Caco-2 (cell line): ENCODE data around the gene SH3GLB2. TPM values are rescaled to one million over a fixed set of nuclear protein-coding genes. Genes with fewer than 3 reads are reported as not detected.
A peak's percentile ranks its signal among the peaks of the same experiment; 100 is the strongest.

Source experiments
- BruUV-seq: library from RNA; stranded (reverse); fragments of 400-500 nt; replicated peaks from 2 replicates; lab custom pipeline; 2021; lab: Mats Ljungman, UMichigan
- CTCF ChIA-PET: fragments of 300-600 bp; sonication (Branson Sonifier 250); formaldehyde crosslinking; loops from one replicate; lab custom pipeline; 2022; ENCODE audit warnings: antibody characterized with exemption; lab: Charles Lee
- POLR2A ChIA-PET: fragments of 300-600 bp; sonication (Branson Sonifier 250); formaldehyde crosslinking; loops from one replicate; lab custom pipeline; 2022; ENCODE audit warnings: antibody characterized with exemption; lab: Charles Lee
- DNase-seq, 2 experiments: peaks; one replicate each; pipeline versions ENCODE4 v3.0.0 to v3.0.0-alpha.2; 2020 to 2022
- H3K27me3 ChIP-seq: replicated peaks from 2 replicates; pipeline ENCODE4 v1.6.0; 2011; ENCODE audit warnings: low read length; ENCODE audit not compliant: control insufficient read depth, insufficient read depth
- H3K36me3 ChIP-seq: 2 replicates; pipeline ENCODE4 v1.5.1; 2011; ENCODE audit warnings: low read length; ENCODE audit not compliant: control insufficient read depth, insufficient read depth
- H3K4me1 ChIP-seq: fragments of 250-450 bp; sonication (Bioruptor Pico); 2 replicates; pipeline ENCODE4 v1.5.1; 2020; ENCODE audit warnings: mild to moderate bottlenecking
- H3K4me3 ChIP-seq: 2 replicates; pipeline ENCODE4 v1.5.1; 2011; ENCODE audit warnings: low read depth, mild to moderate bottlenecking, control low read depth, low read length
- H3K9me3 ChIP-seq: fragments of 250-450 bp; sonication (Bioruptor Pico); 2 replicates; pipeline ENCODE4 v1.5.1; 2020; ENCODE audit warnings: mild to moderate bottlenecking, moderate library complexity
- H3K27ac Mint-ChIP-seq: one replicate; pipeline ENCODE4 v1.8.0; 2022; ENCODE audit warnings: mixed read lengths; ENCODE audit not compliant: unreplicated experiment
- H3K27me3 Mint-ChIP-seq: one replicate; pipeline ENCODE4 v1.8.0; 2022; ENCODE audit warnings: mixed read lengths; ENCODE audit not compliant: insufficient read depth, unreplicated experiment
- H3K36me3 Mint-ChIP-seq: one replicate; pipeline ENCODE4 v1.8.0; 2022; ENCODE audit warnings: mild to moderate bottlenecking, mixed read lengths; ENCODE audit not compliant: insufficient read depth, unreplicated experiment
- H3K4me1 Mint-ChIP-seq: one replicate; pipeline ENCODE4 v1.8.0; 2022; ENCODE audit warnings: low read depth, mixed read lengths; ENCODE audit not compliant: unreplicated experiment
- H3K4me3 Mint-ChIP-seq: one replicate; pipeline ENCODE4 v1.8.0; 2022; ENCODE audit warnings: mild to moderate bottlenecking, moderate library complexity, mixed read lengths; ENCODE audit not compliant: unreplicated experiment
- H3K9me3 Mint-ChIP-seq: one replicate; pipeline ENCODE4 v1.8.0; 2022; ENCODE audit warnings: mixed read lengths; ENCODE audit not compliant: unreplicated experiment
- CTCF ChIP-seq, 2 experiments: fragments of 200-600 bp in 1 of 2; IDR thresholded peaks; 1 replicate in 1 of 2; 2 replicates in 1 of 2; pipeline versions ENCODE4 v1.5.1 to v1.8.0; 2011 to 2022; ENCODE audit warnings: antibody characterized with exemption in 1 of 2, control low read depth in 1 of 2, inconsistent platforms in 1 of 2, low read depth in 1 of 2, low read length in 1 of 2, mild to moderate bottlenecking in 1 of 2, moderate library complexity in 1 of 2; ENCODE audit not compliant: insufficient read depth in 1 of 2, severe bottlenecking in 1 of 2, unreplicated experiment in 1 of 2
- intact Hi-C: fragments of 100-400 bp; cut with micrococcal nuclease; formaldehyde crosslinking; loops from one replicate; pipeline ENCODE4 v1.10.0; 2022; ENCODE audit not compliant: unreplicated experiment
- total RNA-seq: library from RNA; stranded (reverse); gene quantifications from 2 replicates; pipeline ENCODE4 v1.2.3, GENCODE V29; 2022

Gene SH3GLB2
- total RNA-seq, 1 experiment from 2014 or later: 66.7 TPM

GRCh38 chr9:129059796-129060785 lies 32.0 kb upstream of the SH3GLB2 start:
- POLR2A ChIA-PET: no interaction called here
- H3K4me3 Mint-ChIP-seq: no peak overlapping the region
- H3K36me3 Mint-ChIP-seq: peaks cover 37% of the 10 kb centered on the region
- no peaks in the 10 kb centered on the region for H3K9me3 ChIP-seq
- no peaks in the 10 kb centered on the region for H3K9me3 Mint-ChIP-seq
- H3K4me1 Mint-ChIP-seq: no peaks in the 10 kb centered on the region
- no peaks in the 10 kb centered on the region for H3K27me3 ChIP-seq
- DNase-seq: peak in 1 of 2 experiments; percentile 30
- no TSS peak for BruUV-seq
- intact Hi-C loops: no loop called here
- no peak overlapping the region for H3K4me3 ChIP-seq
- peaks cover 3% of the 10 kb centered on the region for H3K36me3 ChIP-seq
- CTCF ChIA-PET: no interaction called here
- no peak overlapping the region for H3K27ac Mint-ChIP-seq
- TF ChIP-seq CTCF (IDR thresholded peaks at IDR 0.05; ENCODE audit: insufficient read depth in 1 of 2, low read depth in 1 of 2, low read length in 1 of 2, severe bottlenecking in 1 of 2, unreplicated experiment in 1 of 2): no peak
- no peaks in the 10 kb centered on the region for H3K27me3 Mint-ChIP-seq
- no peaks in the 10 kb centered on the region for H3K4me1 ChIP-seq

DNA sequence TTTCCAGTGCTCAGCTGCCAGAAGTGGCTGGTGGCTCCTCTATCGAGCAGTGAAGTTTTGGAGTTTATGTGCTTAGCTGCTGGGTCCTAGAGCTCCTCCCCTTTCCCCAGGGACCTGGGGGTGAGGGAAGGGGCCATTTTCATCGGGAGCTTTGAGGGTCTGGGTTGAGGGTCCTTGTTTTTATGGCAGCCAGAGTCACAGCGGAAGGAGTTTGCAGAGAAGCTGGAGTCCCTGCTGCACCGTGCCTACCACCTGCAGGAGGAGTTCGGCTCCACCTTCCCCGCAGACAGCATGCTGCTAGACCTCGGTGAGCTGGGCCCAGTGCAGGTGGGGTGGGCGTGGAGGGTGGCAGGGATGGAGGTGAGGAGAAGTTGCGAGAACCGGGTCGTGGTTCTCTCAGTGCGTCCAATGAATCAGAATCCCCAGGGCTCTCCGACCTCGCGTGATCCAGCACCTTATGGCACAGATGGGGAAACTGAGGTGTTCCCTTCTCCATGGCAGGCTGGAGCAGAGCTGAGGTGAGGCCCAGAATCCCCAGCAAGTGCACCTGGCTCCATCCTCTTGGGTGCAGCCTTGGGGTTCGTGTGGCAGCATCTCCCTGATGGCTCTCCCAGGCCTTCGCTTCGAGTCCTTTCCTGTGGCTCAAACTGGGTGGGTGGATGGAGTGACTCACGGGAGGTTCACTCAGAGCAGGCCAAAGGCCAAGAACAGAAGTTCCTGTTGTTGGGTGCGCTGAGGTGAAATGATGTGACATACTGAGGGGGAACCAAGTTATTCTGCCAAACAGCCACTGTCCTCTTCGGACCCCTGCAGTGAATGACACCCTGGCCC lies 31.0 kb upstream of the SH3GLB2 start:
- Histone ChIP-seq H3K36me3 (no peaks in the 10 kb centered on the region; the same call in 1 of the 2 replicates), H3K4me3 (no peak overlapping the region), H3K27me3 (no peaks in the 10 kb centered on the region), H3K4me1 (no peaks in the 10 kb centered on the region), H3K9me3 (no peaks in the 10 kb centered on the region)
- Mint-ChIP-seq H3K4me1 (no peaks in the 10 kb centered on the region), H3K4me3 (no peak overlapping the region), H3K9me3 (no peaks in the 10 kb centered on the region), H3K27me3 (no peaks in the 10 kb centered on the region), H3K27ac (no peak overlapping the region), H3K36me3 (peaks cover 36% of the 10 kb centered on the region)
- peak in 1 of 2 experiments; percentile 25 for DNase-seq
- intact Hi-C loops: no loop called here
- TF ChIP-seq CTCF (IDR thresholded peaks at IDR 0.05; ENCODE audit: insufficient read depth in 1 of 2, low read depth in 1 of 2, low read length in 1 of 2, severe bottlenecking in 1 of 2, unreplicated experiment in 1 of 2): no peak
- ChIA-PET CTCF (no interaction called here), POLR2A (no interaction called here)
- BruUV-seq: no TSS peak
